Endothelial cell of umbilical vein (primary cell): Measurements from ENCODE around the gene FBXO10. TPM values are rescaled to one million over a fixed set of nuclear protein-coding genes. Genes with fewer than 3 reads are reported as not detected.

ENCODE experiments used
- BruUV-seq: library from RNA; stranded (reverse); fragments of 400-500 nt; replicated peaks from 2 replicates; lab custom pipeline; 2021; lab: Mats Ljungman, UMichigan
- CTCF ChIA-PET: fragments of 300-600, 350-600 bp; sonication (Branson Sonifier 250); formaldehyde crosslinking; loops from one replicate; lab custom pipeline; 2021; ENCODE audit warnings: antibody characterized with exemption, inconsistent platforms; lab: Charles Lee
- POLR2A ChIA-PET: fragments of 300-600, 350-600 bp; sonication (Branson Sonifier 250); formaldehyde crosslinking; loops from one replicate; lab custom pipeline; 2021; ENCODE audit warnings: antibody characterized with exemption, inconsistent platforms; lab: Charles Lee
- DNase-seq: peaks from one replicate; pipeline ENCODE4 v3.0.0-alpha.2; 2011; ENCODE audit warnings: low read depth, low spot score
- FAIRE-seq: peaks from 2 replicates; lab custom pipeline; 2011; peaks lifted over from hg19 to GRCh38; lab: Jason Lieb, UNC
- H2AFZ ChIP-seq: 2 replicates; pipeline ENCODE4 v1.6.0; 2012; ENCODE audit warnings: low read depth, low read length, control low read depth, inconsistent platforms
- H3K27ac ChIP-seq: 2 replicates; pipeline ENCODE4 v1.5.1; 2011; ENCODE audit warnings: low read depth, mild to moderate bottlenecking, control low read depth, low read length, moderate library complexity; ENCODE audit not compliant: insufficient read depth
- H3K27me3 ChIP-seq, 2 experiments: 2 replicates each; pipeline versions ENCODE4 v1.6.0 to v1.6.1; 2011; ENCODE audit warnings: low read length in 2 of 2, mixed read lengths in 1 of 2; ENCODE audit not compliant: control insufficient read depth in 2 of 2, insufficient read depth in 2 of 2
- H3K36me3 ChIP-seq, 2 experiments: 2 replicates in 1 of 2; 3 replicates in 1 of 2; pipeline ENCODE4 v1.5.1; 2011; ENCODE audit warnings: low read length in 2 of 2, mild to moderate bottlenecking in 1 of 2, moderate library complexity in 1 of 2; ENCODE audit not compliant: control insufficient read depth in 2 of 2, insufficient read depth in 2 of 2; ENCODE audit errors: extremely low read depth in 1 of 2
- H3K4me1 ChIP-seq: 3 replicates; pipeline ENCODE4 v1.5.1; 2011; ENCODE audit warnings: mild to moderate bottlenecking, low read length; ENCODE audit not compliant: control insufficient read depth, insufficient read depth; ENCODE audit errors: extremely low read depth
- H3K4me2 ChIP-seq: 2 replicates; pipeline ENCODE4 v1.6.1; 2011; ENCODE audit warnings: low read length, control low read depth, mixed read lengths; ENCODE audit not compliant: insufficient read depth
- H3K4me3 ChIP-seq, 3 experiments: fragments of 200-600 bp in 1 of 3; sonication (generic), shearing (Covaris generic) in 1 of 3; replicated peaks in 1 of 3; 2 replicates each; pipeline ENCODE4 v1.5.1; 2011 to 2016; ENCODE audit warnings: control low read depth in 3 of 3, low read length in 3 of 3, mild to moderate bottlenecking in 2 of 3, inconsistent platforms in 1 of 3, low read depth in 1 of 3, moderate library complexity in 1 of 3; ENCODE audit not compliant: insufficient read depth in 1 of 3
- H3K79me2 ChIP-seq: 2 replicates; pipeline ENCODE4 v1.6.0; 2012; ENCODE audit warnings: low read length, inconsistent platforms; ENCODE audit not compliant: control insufficient read depth, insufficient read depth
- H3K9ac ChIP-seq: replicated peaks from 2 replicates; pipeline ENCODE3; 2011; ENCODE audit warnings: low read length, control low read depth; ENCODE audit not compliant: insufficient read depth; ENCODE audit errors: extremely low read depth
- H3K9me1 ChIP-seq: replicated peaks from 3 replicates; pipeline ENCODE4 v1.6.0; 2011; ENCODE audit warnings: mild to moderate bottlenecking, low read length; ENCODE audit not compliant: control insufficient read depth, insufficient read depth; ENCODE audit errors: extremely low read depth
- H3K9me3 ChIP-seq: replicated peaks from 2 replicates; pipeline ENCODE4 v1.5.1; 2012; ENCODE audit warnings: low read length, inconsistent platforms; ENCODE audit not compliant: control insufficient read depth, insufficient read depth
- H4K20me1 ChIP-seq: replicated peaks from 2 replicates; pipeline ENCODE3; 2011; ENCODE audit warnings: mild to moderate bottlenecking, low read length; ENCODE audit not compliant: control insufficient read depth, insufficient read depth; ENCODE audit errors: extremely low read depth
- EZH2 ChIP-seq: IDR thresholded peaks from 2 replicates; pipeline ENCODE4 v1.6.1; 2012; ENCODE audit warnings: borderline replicate concordance, low read depth, mild to moderate bottlenecking, moderate library complexity, low read length, inconsistent platforms; ENCODE audit not compliant: severe bottlenecking
- FOS ChIP-seq: IDR thresholded peaks from 2 replicates; pipeline ENCODE4 v1.6.1; 2011; ENCODE audit warnings: mild to moderate bottlenecking, low read length, moderate library complexity, borderline replicate concordance; ENCODE audit not compliant: insufficient read depth
- GATA2 ChIP-seq: IDR thresholded peaks from 2 replicates; pipeline ENCODE4 v1.7.0; 2011; ENCODE audit warnings: low read depth, mild to moderate bottlenecking, moderate library complexity, mixed read lengths, low read length; ENCODE audit not compliant: insufficient read length, insufficient read depth
- JUN ChIP-seq: IDR thresholded peaks from 2 replicates; pipeline ENCODE4 v1.6.1; 2011; ENCODE audit warnings: borderline replicate concordance, low read depth; ENCODE audit not compliant: insufficient read length, insufficient read depth
- MYC ChIP-seq: IDR thresholded peaks from one replicate; pipeline ENCODE4 v1.6.1; 2011; ENCODE audit warnings: mild to moderate bottlenecking, low read depth, low read length
- POLR2A ChIP-seq: IDR thresholded peaks from 2 replicates; pipeline ENCODE4 v1.6.1; 2012; ENCODE audit warnings: low read depth, mild to moderate bottlenecking, control low read depth, low read length
- POLR2AphosphoS5 ChIP-seq: IDR thresholded peaks from 2 replicates; pipeline ENCODE4 v1.6.1; 2012; ENCODE audit warnings: low read depth, mild to moderate bottlenecking, control low read depth, low read length, moderate library complexity; ENCODE audit not compliant: insufficient read depth
- dilution Hi-C: fragments of 300-500 bp; cut with MboI; formaldehyde crosslinking; loops from one replicate; pipeline ENCODE4 v1.15.0; 2019; ENCODE audit warnings: low sequenced_read_pairs; ENCODE audit not compliant: extremely low pct_ligation_motif_present
- intact Hi-C: fragments of 100-400 bp; cut with micrococcal nuclease; formaldehyde crosslinking; loops from one replicate; pipeline ENCODE4 v1.10.0; 2022
- polyA plus RNA-seq, 4 experiments: library from polyadenylated mRNA; depleted of rRNA in 3 of 4; stranded (reverse) in 3 of 4; unstranded in 1 of 4; fragments of >200 nt; gene quantifications; 2 replicates each; pipeline versions ENCODE4 v1.2.1 to v1.2.3, GENCODE V29; 2011 to 2012; ENCODE audit warnings: missing spikeins in 1 of 4
- total RNA-seq: library from RNA; stranded (reverse); gene quantifications from 2 replicates; pipeline ENCODE4 v1.2.3, GENCODE V29; 2021
- TF ChIP-seq, protein P1 (sequence below): IDR thresholded peaks from 2 replicates; pipeline ENCODE4 v1.6.1; 2011; ENCODE audit not compliant: insufficient read depth, insufficient read length
- TF ChIP-seq, protein P2 (sequence below), 2 donors: IDR thresholded peaks; 1 replicate in 1 of 2; 2 replicates in 1 of 2; pipeline ENCODE4 v1.5.1; 2011; ENCODE audit warnings: low read length in 2 of 2, mild to moderate bottlenecking in 2 of 2, moderate library complexity in 2 of 2, control low read depth in 1 of 2, inconsistent platforms in 1 of 2, low read depth in 1 of 2; ENCODE audit not compliant: insufficient read depth in 1 of 2; ENCODE audit errors: extremely low read depth in 1 of 2

The FBXO10 gene
- total and polyA plus RNA-seq, 2 donors (not counting 3 experiments of a cell fraction or from before 2014, with no cell fraction given), result 11.8 to 14.4 TPM

- DNase-seq, result no peak
- Histone ChIP-seq H2AFZ (no peak overlapping the region), H3K79me2 (no peaks in the 10 kb centered on the region), H3K9me1 (no peaks in the 10 kb centered on the region), H3K36me3 (no peaks in the 10 kb centered on the region), H3K9ac (no peak overlapping the region), H3K4me1 (no peaks in the 10 kb centered on the region), H3K4me3 (no peak overlapping the region), H4K20me1 (no peaks in the 10 kb centered on the region), H3K27me3 (peaks cover 17 to 19% of the 10 kb centered on the region in 2 experiments), H3K4me2 (no peak overlapping the region), H3K9me3 (no peaks in the 10 kb centered on the region), H3K27ac (no peak overlapping the region)
- CTCF ChIA-PET, result interaction anchor here (0.9 kb wide), 1 partner anchor 14 kb away, joined by 4 read pairs; no protein-coding TSS in a partner anchor
- dilution Hi-C loops (no loop called here), intact Hi-C loops (no loop called here)
- BruUV-seq, result no TSS peak
- TF ChIP-seq, protein P1, sequence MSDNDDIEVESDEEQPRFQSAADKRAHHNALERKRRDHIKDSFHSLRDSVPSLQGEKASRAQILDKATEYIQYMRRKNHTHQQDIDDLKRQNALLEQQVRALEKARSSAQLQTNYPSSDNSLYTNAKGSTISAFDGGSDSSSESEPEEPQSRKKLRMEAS, result no peak
- no peak for TF ChIP-seq POLR2AphosphoS5
- no peak for TF ChIP-seq GATA2
- TF ChIP-seq MYC, result no peak
- no peak for TF ChIP-seq JUN
- TF ChIP-seq, protein P2, sequence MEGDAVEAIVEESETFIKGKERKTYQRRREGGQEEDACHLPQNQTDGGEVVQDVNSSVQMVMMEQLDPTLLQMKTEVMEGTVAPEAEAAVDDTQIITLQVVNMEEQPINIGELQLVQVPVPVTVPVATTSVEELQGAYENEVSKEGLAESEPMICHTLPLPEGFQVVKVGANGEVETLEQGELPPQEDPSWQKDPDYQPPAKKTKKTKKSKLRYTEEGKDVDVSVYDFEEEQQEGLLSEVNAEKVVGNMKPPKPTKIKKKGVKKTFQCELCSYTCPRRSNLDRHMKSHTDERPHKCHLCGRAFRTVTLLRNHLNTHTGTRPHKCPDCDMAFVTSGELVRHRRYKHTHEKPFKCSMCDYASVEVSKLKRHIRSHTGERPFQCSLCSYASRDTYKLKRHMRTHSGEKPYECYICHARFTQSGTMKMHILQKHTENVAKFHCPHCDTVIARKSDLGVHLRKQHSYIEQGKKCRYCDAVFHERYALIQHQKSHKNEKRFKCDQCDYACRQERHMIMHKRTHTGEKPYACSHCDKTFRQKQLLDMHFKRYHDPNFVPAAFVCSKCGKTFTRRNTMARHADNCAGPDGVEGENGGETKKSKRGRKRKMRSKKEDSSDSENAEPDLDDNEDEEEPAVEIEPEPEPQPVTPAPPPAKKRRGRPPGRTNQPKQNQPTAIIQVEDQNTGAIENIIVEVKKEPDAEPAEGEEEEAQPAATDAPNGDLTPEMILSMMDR (IDR thresholded peaks at IDR 0.05; ENCODE audit: extremely low read depth in 1 of 2, insufficient read depth in 1 of 2, low read depth in 1 of 2, low read length in 2 of 2), result no peak
- TF ChIP-seq FOS, result no peak
- no peak for TF ChIP-seq POLR2A
- TF ChIP-seq EZH2, result no peak
- POLR2A ChIA-PET, result interaction anchor here (0.7 kb wide), 1 partner anchor 171 kb away, joined by 4 read pairs; no protein-coding TSS in a partner anchor
- no peak for FAIRE-seq
These were observed 34.8 kb upstream of the FBXO10 start for GRCh38 chr9:37611014-37611413.
